Caco-2 (cell line): ENCODE data around the gene ITFG2. TPM values are rescaled to one million over a fixed set of nuclear protein-coding genes. Genes with fewer than 3 reads are reported as not detected.

Experiments used
- BruUV-seq: library from RNA; stranded (reverse); fragments of 400-500 nt; replicated peaks from 2 replicates; lab custom pipeline; 2021; lab: Mats Ljungman, UMichigan
- CTCF ChIA-PET: fragments of 300-600 bp; sonication (Branson Sonifier 250); formaldehyde crosslinking; loops from one replicate; lab custom pipeline; 2022; ENCODE audit warnings: antibody characterized with exemption; lab: Charles Lee
- POLR2A ChIA-PET: fragments of 300-600 bp; sonication (Branson Sonifier 250); formaldehyde crosslinking; loops from one replicate; lab custom pipeline; 2022; ENCODE audit warnings: antibody characterized with exemption; lab: Charles Lee
- DNase-seq, 2 experiments: peaks; one replicate each; pipeline versions ENCODE4 v3.0.0 to v3.0.0-alpha.2; 2020 to 2022
- H3K27me3 ChIP-seq: replicated peaks from 2 replicates; pipeline ENCODE4 v1.6.0; 2011; ENCODE audit warnings: low read length; ENCODE audit not compliant: control insufficient read depth, insufficient read depth
- H3K36me3 ChIP-seq: 2 replicates; pipeline ENCODE4 v1.5.1; 2011; ENCODE audit warnings: low read length; ENCODE audit not compliant: control insufficient read depth, insufficient read depth
- H3K4me1 ChIP-seq: fragments of 250-450 bp; sonication (Bioruptor Pico); 2 replicates; pipeline ENCODE4 v1.5.1; 2020; ENCODE audit warnings: mild to moderate bottlenecking
- H3K4me3 ChIP-seq: 2 replicates; pipeline ENCODE4 v1.5.1; 2011; ENCODE audit warnings: low read depth, mild to moderate bottlenecking, control low read depth, low read length
- H3K9me3 ChIP-seq: fragments of 250-450 bp; sonication (Bioruptor Pico); 2 replicates; pipeline ENCODE4 v1.5.1; 2020; ENCODE audit warnings: mild to moderate bottlenecking, moderate library complexity
- H3K27ac Mint-ChIP-seq: one replicate; pipeline ENCODE4 v1.8.0; 2022; ENCODE audit warnings: mixed read lengths; ENCODE audit not compliant: unreplicated experiment
- H3K27me3 Mint-ChIP-seq: one replicate; pipeline ENCODE4 v1.8.0; 2022; ENCODE audit warnings: mixed read lengths; ENCODE audit not compliant: insufficient read depth, unreplicated experiment
- H3K36me3 Mint-ChIP-seq: one replicate; pipeline ENCODE4 v1.8.0; 2022; ENCODE audit warnings: mild to moderate bottlenecking, mixed read lengths; ENCODE audit not compliant: insufficient read depth, unreplicated experiment
- H3K4me1 Mint-ChIP-seq: one replicate; pipeline ENCODE4 v1.8.0; 2022; ENCODE audit warnings: low read depth, mixed read lengths; ENCODE audit not compliant: unreplicated experiment
- H3K4me3 Mint-ChIP-seq: one replicate; pipeline ENCODE4 v1.8.0; 2022; ENCODE audit warnings: mild to moderate bottlenecking, moderate library complexity, mixed read lengths; ENCODE audit not compliant: unreplicated experiment
- H3K9me3 Mint-ChIP-seq: one replicate; pipeline ENCODE4 v1.8.0; 2022; ENCODE audit warnings: mixed read lengths; ENCODE audit not compliant: unreplicated experiment
- CTCF ChIP-seq, 2 experiments: fragments of 200-600 bp in 1 of 2; IDR thresholded peaks; 1 replicate in 1 of 2; 2 replicates in 1 of 2; pipeline versions ENCODE4 v1.5.1 to v1.8.0; 2011 to 2022; ENCODE audit warnings: antibody characterized with exemption in 1 of 2, control low read depth in 1 of 2, inconsistent platforms in 1 of 2, low read depth in 1 of 2, low read length in 1 of 2, mild to moderate bottlenecking in 1 of 2, moderate library complexity in 1 of 2; ENCODE audit not compliant: insufficient read depth in 1 of 2, severe bottlenecking in 1 of 2, unreplicated experiment in 1 of 2
- intact Hi-C: fragments of 100-400 bp; cut with micrococcal nuclease; formaldehyde crosslinking; loops from one replicate; pipeline ENCODE4 v1.10.0; 2022; ENCODE audit not compliant: unreplicated experiment
- total RNA-seq: library from RNA; stranded (reverse); gene quantifications from 2 replicates; pipeline ENCODE4 v1.2.3, GENCODE V29; 2022

ITFG2 gene
- total RNA-seq, 1 experiment from 2014 or later: 52.6 TPM

- no peak for TF ChIP-seq CTCF (IDR thresholded peaks at IDR 0.05; ENCODE audit: insufficient read depth in 1 of 2, low read depth in 1 of 2, low read length in 1 of 2, severe bottlenecking in 1 of 2, unreplicated experiment in 1 of 2)
- ChIA-PET CTCF (no interaction called here), POLR2A (no interaction called here)
- Histone ChIP-seq H3K27me3 (no peaks in the 10 kb centered on the region), H3K4me1 (no peaks in the 10 kb centered on the region), H3K36me3 (no peaks in the 10 kb centered on the region), H3K9me3 (no peaks in the 10 kb centered on the region), H3K4me3 (no peak overlapping the region)
- Mint-ChIP-seq H3K36me3 (peaks cover 28% of the 10 kb centered on the region), H3K4me3 (no peak overlapping the region), H3K27me3 (peaks cover 2% of the 10 kb centered on the region), H3K4me1 (no peaks in the 10 kb centered on the region), H3K27ac (no peak overlapping the region), H3K9me3 (no peaks in the 10 kb centered on the region)
- intact Hi-C loops: no loop called here
- no peak for DNase-seq
- no TSS peak for BruUV-seq
Observed at GRCh38 chr12:2829275-2829674, 16.8 kb downstream of the ITFG2 start.

- ChIA-PET CTCF (interaction anchor here (1.7 kb wide), 1 partner anchor 13 kb away, joined by 10 read pairs; no protein-coding TSS in a partner anchor), POLR2A (no interaction called here)
- H3K36me3 ChIP-seq: no peaks in the 10 kb centered on the region
- Mint-ChIP-seq H3K4me3 (no peak overlapping the region), H3K4me1 (no peaks in the 10 kb centered on the region), H3K9me3 (no peaks in the 10 kb centered on the region), H3K27me3 (peaks cover 5% of the 10 kb centered on the region), H3K36me3 (peaks cover 17% of the 10 kb centered on the region), H3K27ac (no peak overlapping the region)
- no peak overlapping the region for H3K4me3 ChIP-seq
- DNase-seq: no peak
- no peaks in the 10 kb centered on the region for H3K27me3 ChIP-seq
- BruUV-seq: no TSS peak
- TF ChIP-seq CTCF (IDR thresholded peaks at IDR 0.05; ENCODE audit: insufficient read depth in 1 of 2, low read depth in 1 of 2, low read length in 1 of 2, severe bottlenecking in 1 of 2, unreplicated experiment in 1 of 2): no peak
- H3K9me3 ChIP-seq: no peaks in the 10 kb centered on the region
- intact Hi-C loops: no loop called here
- H3K4me1 ChIP-seq: no peaks in the 10 kb centered on the region
Observed at GRCh38 chr12:2832550-2833127, 20.2 kb downstream of the ITFG2 start.

- Mint-ChIP-seq H3K4me1 (no peaks in the 10 kb centered on the region), H3K9me3 (no peaks in the 10 kb centered on the region), H3K27me3 (peaks cover 5% of the 10 kb centered on the region), H3K36me3 (peaks cover 13% of the 10 kb centered on the region), H3K4me3 (no peak overlapping the region), H3K27ac (no peak overlapping the region)
- no peaks in the 10 kb centered on the region for H3K9me3 ChIP-seq
- H3K4me3 ChIP-seq: no peak overlapping the region
- H3K4me1 ChIP-seq: no peaks in the 10 kb centered on the region
- BruUV-seq: no TSS peak
- intact Hi-C loops: no loop called here
- ChIA-PET POLR2A (interaction anchor here (0.6 to 1.2 kb wide), 2 partner anchors 21 to 121 kb away, joined by 5 to 13 read pairs; no protein-coding TSS in a partner anchor), CTCF (interaction anchor here (0.8 to 1.7 kb wide), 2 partner anchors 12 to 52 kb away, joined by 3 to 10 read pairs; no protein-coding TSS in a partner anchor)
- no peak for DNase-seq
- H3K27me3 ChIP-seq: no peaks in the 10 kb centered on the region
- no peak for TF ChIP-seq CTCF (IDR thresholded peaks at IDR 0.05; ENCODE audit: insufficient read depth in 1 of 2, low read depth in 1 of 2, low read length in 1 of 2, severe bottlenecking in 1 of 2, unreplicated experiment in 1 of 2)
- no peaks in the 10 kb centered on the region for H3K36me3 ChIP-seq
Observed at GRCh38 chr12:2833327-2833726, 20.9 kb downstream of the ITFG2 start.
